HG02885 (cell line): ENCODE measurements around the gene RERE.
"Not testable (repeated sequence)": the region's sequence is repeated elsewhere in the genome, so short reads cannot be mapped to it uniquely, and the experiment has no call there.

Source experiments
- ATAC-seq: cut with Tn5 transposase; IDR thresholded peaks from one replicate; pipeline ENCODE4 v1.9.1; 2021; ENCODE audit warnings: mild to moderate bottlenecking; ENCODE audit not compliant: unreplicated experiment, poor library complexity

The RERE gene

GRCh38 chr1:8509579-8509978 is 307.9 kb downstream of the RERE start:
- no peak for ATAC-seq

- no peak for ATAC-seq
These were observed 310.3 kb downstream of the RERE start for GRCh38 chr1:8506995-8507615.

GRCh38 chr1:8506456-8506855 is 311.0 kb downstream of the RERE start:
- no peak for ATAC-seq

GRCh38 chr1:8503842-8504241 is 313.6 kb downstream of the RERE start:
- ATAC-seq, result no peak

- ATAC-seq, result not testable (repeated sequence)
These were observed 314.5 kb downstream of the RERE start for GRCh38 chr1:8502949-8503348.

- ATAC-seq, result no peak
These were observed 320.1 kb downstream of the RERE start for GRCh38 chr1:8497210-8497819.

GRCh38 chr1:8496473-8496872 is 321.0 kb downstream of the RERE start:
- ATAC-seq, result no peak

- ATAC-seq, result no peak
These were observed 321.5 kb downstream of the RERE start for GRCh38 chr1:8495928-8496401.

- ATAC-seq, result no peak
These were observed 322.8 kb downstream of the RERE start for GRCh38 chr1:8494681-8495080.

- no peak for ATAC-seq
These were observed 323.4 kb downstream of the RERE start for GRCh38 chr1:8493916-8494540.

GRCh38 chr1:8487249-8487648 is 330.2 kb downstream of the RERE start:
- no peak for ATAC-seq

- ATAC-seq, result no peak
These were observed 331.4 kb downstream of the RERE start for GRCh38 chr1:8486047-8486446.

- no peak for ATAC-seq
These were observed 333.9 kb downstream of the RERE start for GRCh38 chr1:8483586-8483985.

- no peak for ATAC-seq
These were observed 334.5 kb downstream of the RERE start for GRCh38 chr1:8482979-8483381.

GRCh38 chr1:8481650-8482380 is 335.6 kb downstream of the RERE start:
- ATAC-seq, result no peak

- no peak for ATAC-seq
These were observed 338.9 kb downstream of the RERE start for GRCh38 chr1:8478566-8478965.

GRCh38 chr1:8477983-8478362 is 339.5 kb downstream of the RERE start:
- no peak for ATAC-seq

- ATAC-seq, result peak; percentile 60
These were observed 340.1 kb downstream of the RERE start for GRCh38 chr1:8477166-8477982.

GRCh38 chr1:8476006-8476405 is 341.4 kb downstream of the RERE start:
- ATAC-seq, result no peak

GRCh38 chr1:8474369-8474768 is 343.1 kb downstream of the RERE start:
- ATAC-seq, result no peak
